Measurements from ENCODE around the gene SWI5.

SWI5 gene

DNA sequence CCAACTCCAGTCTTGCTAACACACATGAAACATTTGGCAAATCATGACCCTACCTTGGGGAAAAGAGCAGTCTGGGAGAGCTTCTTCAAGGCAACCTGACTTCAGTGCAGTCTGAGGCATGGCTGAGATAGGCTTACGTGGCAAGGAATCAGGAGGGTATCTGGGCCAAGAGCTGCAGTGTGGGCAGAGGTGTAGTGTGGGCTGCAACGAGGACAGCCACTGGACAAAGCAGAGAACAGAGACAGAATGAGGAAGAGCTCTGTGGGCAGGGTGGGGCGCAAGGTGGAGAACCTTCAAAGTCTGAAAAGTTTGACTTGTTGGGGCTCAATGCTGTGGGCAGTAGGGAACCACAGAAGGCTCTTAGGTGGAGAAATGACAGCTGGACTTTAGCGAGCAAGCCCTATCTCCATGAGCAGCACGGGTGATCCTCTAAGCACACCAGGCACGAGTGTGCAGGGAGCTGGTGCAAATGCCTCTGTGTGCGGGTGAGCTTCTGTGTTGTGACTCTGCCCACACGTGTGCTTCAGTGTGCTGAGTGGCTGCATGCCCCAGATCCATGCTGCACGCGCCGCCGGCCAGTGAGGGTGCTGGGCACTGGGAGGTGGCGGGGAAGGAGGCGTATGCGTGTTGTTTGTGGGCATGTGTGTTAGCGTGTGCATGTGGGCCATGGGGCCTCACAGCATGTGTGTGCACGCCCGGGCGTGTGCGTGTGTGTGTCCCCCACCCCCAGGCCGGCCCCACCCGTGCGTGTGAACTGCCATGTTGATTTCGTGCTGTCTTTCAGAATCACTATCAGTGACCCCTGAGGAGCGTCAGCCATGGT, 23.5 kb upstream of the SWI5 start:
- no peak for DNase-seq

DNA sequence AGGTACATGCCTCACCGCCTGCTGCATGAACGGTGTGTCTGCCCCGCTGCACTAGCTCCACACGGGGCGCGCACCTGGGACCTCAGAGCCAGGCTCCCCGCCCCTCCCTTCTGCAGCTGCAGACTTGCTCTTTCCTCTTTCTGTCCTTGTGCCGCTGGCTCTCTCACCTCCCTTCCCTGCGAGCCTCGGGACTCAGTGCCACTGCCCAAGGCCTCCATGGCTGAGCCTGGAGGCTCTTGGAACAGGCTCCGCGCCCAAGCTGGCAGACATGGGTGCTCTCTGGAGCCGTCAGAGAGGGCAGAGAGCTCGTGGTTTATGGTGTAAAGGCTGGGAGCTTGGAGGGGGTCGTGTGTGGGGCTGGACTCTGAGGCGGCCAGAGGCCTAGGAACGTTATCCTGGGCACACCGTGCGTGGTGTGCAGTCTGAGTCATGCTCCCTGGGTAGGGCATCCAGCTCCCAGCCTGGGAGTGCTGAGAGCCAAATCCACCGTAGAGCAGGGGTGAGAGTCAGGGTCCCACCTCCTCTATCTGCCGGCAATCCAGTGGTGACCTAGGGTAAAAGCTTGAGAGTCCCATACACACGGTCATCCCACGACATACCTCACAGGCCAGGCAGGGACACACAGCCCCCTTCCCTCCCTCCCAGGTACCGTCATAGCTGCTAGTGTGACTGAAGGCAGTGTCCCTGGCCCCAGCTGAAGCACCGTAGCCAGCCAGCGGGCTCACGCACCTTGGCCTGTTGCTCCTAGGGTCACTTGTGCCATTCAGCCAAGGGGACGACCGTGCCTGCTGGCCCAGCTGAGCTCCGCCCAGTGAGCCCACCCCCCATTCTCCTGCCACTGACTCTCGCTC, 22.7 kb upstream of the SWI5 start:
- no peak for DNase-seq

DNA sequence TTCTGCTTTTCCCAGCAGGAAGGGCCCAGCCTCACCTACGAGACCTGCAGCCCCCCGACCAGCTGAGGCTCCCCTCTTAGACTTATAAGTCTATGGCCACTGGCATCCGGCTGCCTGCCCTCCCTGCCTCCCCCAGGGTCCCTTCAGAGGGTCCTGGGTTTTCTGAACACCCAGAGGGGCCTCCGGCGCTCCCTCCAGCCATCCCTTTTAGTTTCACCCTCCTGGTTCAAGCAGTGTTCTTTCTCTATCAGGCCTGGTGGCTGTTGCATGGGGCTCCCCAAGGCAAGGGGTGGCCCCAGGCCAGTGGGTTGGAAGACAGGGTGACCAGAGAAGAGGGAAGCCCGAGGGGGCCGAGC, 22.1 kb upstream of the SWI5 start:
- no peak for DNase-seq

DNA sequence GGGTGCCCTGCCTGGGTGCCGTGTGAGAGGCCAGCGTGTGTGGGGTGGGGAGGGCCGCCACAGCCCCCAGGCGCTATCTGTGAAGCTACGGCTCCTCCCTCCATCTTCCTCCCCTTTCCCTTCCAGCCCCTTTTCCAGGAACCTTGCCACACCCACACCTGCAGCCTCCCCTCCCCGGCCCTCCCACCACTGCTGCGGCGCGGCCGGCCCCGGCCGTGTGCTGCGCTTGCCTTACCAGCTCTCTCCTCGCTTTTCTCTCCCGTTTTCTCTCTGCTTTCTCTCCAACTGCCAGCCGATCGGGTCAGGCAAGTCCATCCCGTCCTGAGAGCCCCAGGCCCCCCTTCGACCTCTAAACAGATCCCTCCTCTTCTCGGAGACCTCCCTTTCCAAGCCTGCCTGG, 21.7 kb upstream of the SWI5 start:
- no peak for DNase-seq

DNA sequence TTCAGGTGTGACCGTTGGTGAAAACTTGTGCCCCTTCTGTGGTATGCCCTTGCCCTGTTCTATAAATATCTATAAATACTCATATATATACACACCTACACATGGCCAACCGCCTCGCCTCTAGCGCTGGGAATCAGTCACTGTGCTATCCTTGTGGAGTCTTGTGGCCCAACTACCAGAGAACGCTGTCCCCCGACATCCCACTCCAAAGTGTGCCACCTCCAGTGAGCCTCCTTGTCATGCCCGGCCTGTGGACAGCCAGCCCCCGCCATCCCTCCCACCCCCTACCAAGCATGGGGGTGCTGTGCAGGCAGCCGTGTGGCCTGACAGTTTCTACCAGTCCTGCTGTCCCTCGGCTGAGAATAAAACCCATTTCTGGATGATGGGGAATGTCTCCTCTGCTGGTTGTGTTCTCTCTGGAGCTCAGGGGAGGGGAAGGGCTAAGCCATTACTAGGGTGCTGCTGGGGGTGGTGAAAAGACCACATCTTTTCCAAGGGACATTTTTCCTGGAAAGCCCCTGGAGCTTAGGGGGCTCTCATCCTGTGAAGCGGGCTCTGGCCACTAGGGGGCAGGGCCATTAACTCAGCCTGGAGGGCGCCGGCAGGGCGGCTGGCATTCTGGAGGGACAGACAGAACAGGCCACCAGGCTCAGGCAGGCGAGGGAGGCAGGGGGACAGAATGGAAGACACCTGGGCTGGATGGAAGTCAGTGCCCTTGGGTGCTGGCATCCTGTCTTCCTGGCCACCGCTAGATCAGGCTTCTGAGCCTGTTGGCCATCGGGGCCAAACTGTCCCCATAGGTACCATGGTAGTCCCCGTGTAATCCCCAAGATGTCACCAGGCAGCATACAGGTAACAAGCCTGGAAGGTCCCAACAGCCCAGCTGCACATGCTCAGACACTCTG, 21.0 kb upstream of the SWI5 start:
- DNase-seq = peak; percentile 63

DNA sequence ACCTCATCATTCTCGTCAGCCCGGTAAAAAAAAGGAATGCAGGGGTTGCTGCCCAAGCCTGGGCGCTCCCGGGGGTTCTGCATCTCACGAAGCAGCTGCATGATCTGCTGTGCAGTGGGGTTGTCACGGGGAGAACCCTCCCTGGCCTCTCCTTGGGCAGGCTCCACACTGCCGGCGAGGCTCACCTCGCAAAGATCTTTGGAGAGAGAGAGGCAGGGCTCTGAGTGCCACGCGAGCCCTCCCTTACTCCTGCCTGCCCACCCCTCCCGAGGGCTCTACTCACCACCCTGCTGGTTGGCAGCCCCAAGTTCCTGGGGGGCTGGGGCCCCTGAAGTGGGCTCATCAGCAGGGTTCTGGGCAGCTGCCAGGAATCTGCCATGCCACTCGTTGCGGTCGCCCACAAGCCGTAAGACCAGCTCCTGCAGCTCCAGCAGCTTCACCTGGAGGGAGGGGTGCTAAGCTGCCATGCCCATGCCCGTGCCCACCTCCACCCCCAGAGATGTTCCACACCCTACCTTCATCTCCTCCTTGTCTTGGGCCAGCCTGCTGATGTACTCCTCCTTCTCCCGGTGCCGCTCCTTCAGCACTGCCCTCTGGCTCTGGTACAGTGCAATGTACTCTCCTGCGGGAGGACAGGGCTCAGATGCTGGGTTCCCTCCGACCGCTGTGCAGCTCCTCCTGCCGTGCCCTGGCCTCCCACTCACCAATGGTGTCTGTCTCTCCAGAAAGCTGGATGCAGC, 18.8 kb upstream of the SWI5 start:
- DNase-seq = no peak

DNA sequence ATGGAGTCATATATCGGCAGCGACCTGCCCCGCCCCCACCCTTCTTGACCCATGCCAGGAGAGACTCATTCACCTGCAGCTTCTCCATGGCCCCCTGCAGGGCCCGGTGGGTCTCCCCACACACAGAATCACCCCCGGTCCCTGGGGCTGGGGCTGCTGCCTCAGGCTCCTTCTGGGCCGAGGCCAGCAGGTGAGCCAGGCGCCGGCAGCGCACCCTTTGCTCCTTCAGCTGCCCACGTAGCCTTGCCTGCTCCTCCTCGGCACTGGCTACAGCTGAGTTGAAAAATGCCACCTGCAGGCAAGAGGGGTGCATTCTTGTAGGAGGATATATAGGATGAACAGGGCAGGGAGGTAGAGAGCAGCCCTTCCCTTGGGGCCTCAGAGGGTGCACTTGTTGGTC, 18.2 kb upstream of the SWI5 start:
- no peak for DNase-seq

DNA sequence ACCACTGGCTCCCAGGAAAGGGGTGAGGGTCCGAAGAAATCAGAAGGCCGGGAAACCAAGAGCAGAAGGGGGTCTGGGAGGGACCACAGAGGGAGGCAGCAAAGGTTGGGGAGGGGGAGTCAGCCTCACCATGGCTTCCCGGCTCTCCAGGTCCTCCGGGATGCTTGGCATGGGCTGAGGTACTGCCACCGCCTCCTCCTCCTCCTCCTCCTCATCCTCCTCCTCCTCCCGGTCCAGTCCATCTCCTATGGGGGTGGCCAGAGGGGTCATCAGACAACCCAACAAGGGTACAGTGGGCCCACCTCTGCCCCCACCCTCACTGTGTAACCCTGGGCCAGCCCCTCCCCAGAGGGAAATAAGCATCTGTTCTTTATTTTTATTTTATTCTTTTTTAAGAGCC, 17.8 kb upstream of the SWI5 start:
- DNase-seq = no peak

DNA sequence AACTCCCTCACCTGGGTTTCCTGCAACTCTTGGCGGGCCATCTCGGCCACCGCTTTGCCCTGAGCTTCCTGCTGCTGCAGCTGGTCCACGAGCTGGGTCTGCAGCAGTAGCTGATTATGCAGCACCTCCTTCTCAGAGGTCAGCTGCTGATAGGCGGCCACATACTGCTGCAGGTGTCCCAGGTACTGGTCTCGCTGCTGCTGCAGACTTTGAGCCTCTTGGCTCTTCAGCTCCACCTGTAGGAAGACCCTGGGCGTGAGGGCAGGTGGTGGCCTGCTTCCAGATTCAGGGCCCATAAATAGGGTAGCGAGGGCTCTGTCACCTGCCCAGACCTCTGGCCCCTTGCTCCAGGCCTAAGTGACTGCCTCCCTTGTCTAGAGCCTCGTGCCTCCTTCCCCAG, 16.9 kb upstream of the SWI5 start:
- DNase-seq = no peak

DNA sequence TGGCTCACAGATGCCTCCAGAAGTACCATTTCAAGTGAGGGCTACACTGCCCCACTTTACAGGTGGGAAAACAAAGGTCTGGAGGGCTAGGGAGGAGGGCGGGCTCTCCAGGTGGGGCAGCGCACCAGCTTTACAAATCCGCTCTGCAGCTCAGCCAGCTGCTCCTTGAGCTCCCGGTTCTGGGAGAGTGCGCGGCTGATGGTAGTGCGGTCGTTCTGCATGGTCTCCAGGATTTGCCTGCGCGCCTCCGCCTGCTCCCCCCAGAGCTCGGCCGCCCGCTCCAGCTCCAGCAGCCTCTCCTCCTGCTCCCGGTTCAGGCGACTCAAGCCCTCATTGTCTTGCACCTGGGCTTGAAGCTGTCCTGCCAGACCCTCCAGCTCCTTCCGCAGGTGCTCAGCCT, 15.7 kb upstream of the SWI5 start:
- DNase-seq = no peak

DNA sequence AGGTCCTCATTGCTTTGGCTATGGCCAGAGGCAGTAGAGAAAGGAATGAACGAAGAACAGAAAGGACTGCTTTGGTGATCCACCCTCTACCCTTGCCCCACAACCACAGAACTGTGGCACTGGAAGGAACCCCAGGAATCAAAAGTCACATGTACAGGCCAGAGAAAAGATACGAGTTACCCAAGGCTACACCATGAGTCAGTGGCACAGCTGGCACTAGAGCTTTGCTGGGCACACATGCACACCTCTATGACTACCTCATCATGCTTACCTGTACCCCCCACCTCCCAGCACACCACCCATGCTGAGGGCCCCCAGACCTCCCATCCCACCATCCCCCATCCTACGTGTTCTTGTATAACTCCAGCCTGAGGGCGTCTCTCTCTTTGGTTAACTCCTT, 13.4 kb upstream of the SWI5 start:
- no peak for DNase-seq

DNA sequence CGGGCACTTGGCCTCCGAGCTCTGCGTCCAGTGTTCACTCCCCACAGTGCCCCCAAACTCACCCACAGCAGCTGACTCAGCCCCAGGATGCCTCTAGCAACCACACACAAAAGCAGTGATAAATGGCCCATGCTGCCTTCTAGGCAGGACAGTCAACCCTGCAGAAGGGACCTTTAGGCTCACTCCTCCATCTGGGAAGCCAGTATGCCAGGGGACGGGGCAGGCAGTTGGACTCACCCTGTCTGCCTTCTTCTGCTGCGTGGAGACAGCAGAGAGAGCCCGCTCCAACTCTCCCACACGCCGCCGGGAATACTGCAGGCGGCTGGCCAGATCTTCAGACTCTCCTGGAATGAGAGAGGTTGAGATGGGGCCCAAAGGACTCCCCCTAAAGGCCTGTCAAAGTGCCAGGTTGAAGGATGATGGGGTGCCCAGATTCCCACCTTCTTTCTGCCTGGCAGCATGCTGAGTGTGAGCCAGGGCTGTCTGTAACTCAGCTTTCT, 10.7 kb upstream of the SWI5 start:
- no peak for DNase-seq

DNA sequence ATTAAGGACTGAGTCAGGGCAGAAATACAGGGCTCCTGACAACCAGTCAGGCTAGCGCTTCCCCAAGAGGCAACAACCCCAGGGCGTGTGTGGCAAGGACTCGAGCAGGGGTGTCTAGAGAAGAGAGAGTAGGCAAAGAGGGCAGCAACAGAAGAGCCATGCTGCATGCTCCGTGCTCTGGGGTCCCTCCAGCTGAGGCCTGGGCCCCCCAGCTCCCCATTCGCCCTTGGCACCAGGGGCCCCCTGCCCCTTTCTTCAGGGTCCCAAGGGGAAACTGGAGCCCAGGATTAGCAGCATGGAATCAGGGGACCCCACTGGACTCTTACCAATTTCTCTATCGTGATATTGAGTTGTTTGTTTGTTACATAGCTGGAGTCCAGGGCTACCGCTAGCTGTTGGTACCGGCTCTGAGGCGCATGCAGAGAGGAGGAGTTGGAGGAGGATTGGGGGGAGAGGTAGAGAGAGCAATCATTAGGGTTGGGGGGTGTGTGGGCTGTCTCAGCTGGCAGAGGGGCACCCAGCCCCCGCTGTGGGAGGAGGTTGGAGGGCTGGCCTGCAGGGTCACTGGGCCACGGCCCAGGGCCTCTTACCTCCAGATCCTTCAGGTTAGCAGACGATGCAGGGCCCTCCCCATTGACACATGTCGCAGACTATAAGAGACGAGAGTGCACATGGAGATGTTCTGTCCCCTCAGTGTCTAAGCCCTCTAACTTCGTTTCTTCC, 9.0 kb upstream of the SWI5 start:
- no peak for DNase-seq

DNA sequence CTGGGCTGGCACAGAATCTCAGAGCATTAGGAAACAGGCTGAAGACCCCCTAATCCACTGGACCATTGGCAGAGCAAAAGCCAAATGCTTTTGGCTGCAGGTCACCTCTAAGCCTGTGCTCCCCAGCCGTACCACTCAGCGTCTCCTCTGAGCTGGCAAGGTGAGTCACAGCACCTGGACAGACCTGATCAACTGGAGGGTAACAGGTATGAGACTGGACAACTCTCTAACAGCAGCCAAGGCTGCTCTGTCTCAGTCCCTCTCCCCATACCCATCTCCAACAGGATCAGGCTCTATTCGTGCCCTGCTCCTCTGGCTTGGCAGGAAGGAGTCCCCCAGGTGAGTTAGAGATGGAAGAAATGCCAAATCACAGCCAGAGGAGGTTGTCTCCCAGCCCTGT, 5.0 kb upstream of the SWI5 start:
- no peak for DNase-seq

DNA sequence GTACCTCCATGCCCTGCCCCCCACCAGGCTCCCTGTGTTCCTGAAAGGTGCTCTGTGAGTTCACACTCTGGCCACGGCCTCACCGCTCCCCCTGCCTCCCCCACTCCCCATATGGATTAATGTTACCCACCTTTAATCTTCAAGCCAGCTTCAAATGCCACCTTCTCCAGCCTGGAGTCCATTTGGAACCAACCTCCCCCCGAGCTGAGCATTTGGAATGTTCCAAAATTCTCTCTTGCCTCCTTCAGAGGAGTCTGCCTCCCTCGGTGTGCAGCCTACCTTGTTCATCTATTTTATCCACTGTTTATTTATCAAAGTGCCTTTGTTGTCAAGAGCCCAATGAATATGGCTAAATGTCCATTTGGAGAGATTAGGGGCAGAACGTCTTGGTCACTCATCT, 4.6 kb upstream of the SWI5 start:
- no peak for DNase-seq

DNA sequence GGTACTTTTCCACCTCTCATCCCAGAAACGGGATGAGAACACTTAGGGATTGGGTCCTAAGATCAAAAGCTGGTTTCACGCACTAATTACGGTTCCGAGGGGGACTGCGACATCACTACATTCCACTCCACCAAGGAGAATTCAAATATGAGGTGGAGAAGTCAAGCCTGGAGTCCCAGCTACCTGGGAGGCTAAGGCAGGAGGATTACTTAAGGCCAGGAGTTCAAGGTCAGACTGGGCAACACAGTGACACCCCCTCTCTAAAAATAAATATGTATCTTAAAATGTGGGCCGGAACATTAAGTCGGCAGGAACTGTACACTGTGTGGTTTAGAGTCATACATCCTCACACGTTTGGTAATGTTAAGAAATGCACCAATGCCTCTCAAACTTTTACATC, 1.8 kb upstream of the SWI5 start:
- DNase-seq = no peak

DNA sequence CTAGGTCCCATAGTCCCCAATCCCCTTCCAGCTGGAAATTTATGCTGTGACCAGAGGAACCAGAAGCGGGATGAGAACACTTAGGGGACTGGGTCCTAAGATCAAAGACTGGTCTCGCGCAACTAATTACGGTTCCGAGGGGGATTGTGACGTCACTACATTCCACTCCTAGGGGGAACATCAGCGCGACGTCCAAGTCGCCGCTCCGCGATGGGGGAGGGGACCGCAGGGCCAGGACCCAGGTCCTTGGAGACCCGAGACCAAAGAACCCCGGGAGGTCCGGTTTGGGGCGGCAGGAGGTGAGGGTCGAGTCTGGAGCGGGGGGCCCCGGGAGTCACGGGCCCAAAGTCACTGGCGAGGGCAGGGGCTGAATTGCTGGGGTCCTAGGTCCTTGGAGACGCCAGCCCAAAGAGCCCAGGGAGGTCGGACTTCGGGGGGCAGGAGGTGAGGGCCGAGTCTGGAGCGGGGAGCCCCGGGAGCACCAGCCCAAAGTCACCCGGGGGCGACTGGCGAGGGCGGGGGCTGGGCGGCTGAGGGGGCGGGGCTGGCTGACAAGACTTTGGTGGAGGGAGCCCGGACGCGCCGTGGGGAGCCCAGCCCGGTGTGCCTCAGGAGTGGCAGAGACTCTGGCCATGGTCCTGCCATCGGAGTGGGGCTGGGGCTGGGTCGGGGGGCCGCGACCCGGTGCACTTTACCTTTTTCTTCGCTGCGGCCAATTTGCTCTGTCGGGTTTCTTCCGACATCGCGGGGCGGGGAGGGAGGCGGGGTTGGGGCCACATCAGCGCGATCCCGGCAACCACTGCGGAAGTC, 673 bp upstream of the SWI5 start, which contains the start of gene GOLGA2:
Gene GOLGA2, minus strand, starts transcription at position 810 of the 810 bp plus-strand sequence. Its CDS starts 31 bp downstream, at position 779.
- peak; percentile 71 for DNase-seq

DNA sequence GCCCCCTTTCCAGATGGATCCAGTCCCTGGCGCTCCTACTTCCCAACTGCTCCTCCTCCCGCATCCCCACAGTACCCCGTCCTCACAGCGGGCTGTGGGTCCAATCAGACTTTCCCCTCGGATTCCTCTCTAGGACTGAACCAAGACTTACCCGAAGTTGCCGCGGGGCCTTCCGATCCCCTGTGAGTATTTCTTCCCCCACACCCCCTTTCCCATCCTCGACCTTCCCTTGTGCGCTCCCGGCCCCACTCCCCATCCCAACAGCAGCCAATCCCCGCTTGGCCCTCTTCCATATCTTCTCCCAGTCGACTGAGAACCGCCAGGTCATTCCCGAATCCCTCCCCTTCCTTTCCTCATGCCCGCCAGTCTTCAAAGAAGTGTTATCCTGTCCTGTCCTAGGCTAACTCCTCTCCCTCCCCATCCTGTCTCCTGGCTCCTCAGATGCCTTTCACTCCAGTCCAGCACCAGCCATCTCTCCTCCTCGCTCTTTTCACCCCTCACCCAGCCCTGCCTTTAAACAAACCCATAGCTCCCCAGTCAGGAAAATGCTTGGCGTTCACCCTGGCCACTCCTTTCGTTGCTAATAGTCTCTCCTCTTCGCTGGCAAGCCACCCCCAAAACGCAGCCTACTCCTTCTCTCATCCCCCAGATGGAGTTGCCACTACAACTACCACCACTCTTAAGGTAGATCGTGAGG, 646 bp downstream of the SWI5 start:
- DNase-seq = peak; percentile 31

Data from fibroblast of skin of scalp (primary cell).